WTC11 (cell line): ENCODE results near the gene MKX. TPM values are rescaled to one million over a fixed set of nuclear protein-coding genes. Genes with fewer than 3 reads are reported as not detected.
A peak's percentile ranks its signal among the peaks of the same experiment; 100 is the strongest.

Source experiments
- ATAC-seq: fragments of 200-7000 bp; cut with Tn5 transposase; 2 replicates; pipeline ENCODE4 v1.10.0; 2021; ENCODE audit warnings: mild to moderate bottlenecking, moderate library complexity
- CTCF ChIA-PET: fragments of 300-600 bp; sonication (Branson Sonifier 250); formaldehyde crosslinking; loops from one replicate; lab custom pipeline; 2021; ENCODE audit warnings: antibody characterized with exemption; lab: Charles Lee
- POLR2A ChIA-PET: fragments of 350-600 bp; sonication (Branson Sonifier 250); formaldehyde crosslinking; loops from one replicate; lab custom pipeline; 2021; ENCODE audit warnings: antibody characterized with exemption; lab: Charles Lee
- DNase-seq: peaks from one replicate; pipeline ENCODE4 v3.0.0; 2021; ENCODE audit warnings: low spot score
- H3K27ac Mint-ChIP-seq: 2 replicates; pipeline ENCODE4 v1.8.0; 2021; ENCODE audit warnings: mixed read lengths
- H3K27me3 Mint-ChIP-seq: 2 replicates; pipeline ENCODE4 v1.8.0; 2021; ENCODE audit warnings: low read depth, mild to moderate bottlenecking, moderate library complexity, mixed read lengths
- H3K36me3 Mint-ChIP-seq: 2 replicates; pipeline ENCODE4 v1.8.0; 2021; ENCODE audit warnings: mixed read lengths
- H3K4me1 Mint-ChIP-seq: 2 replicates; pipeline ENCODE4 v1.8.0; 2022; ENCODE audit warnings: mixed read lengths
- H3K4me3 Mint-ChIP-seq: 2 replicates; pipeline ENCODE4 v1.8.0; 2021; ENCODE audit warnings: mild to moderate bottlenecking, moderate library complexity, mixed read lengths
- H3K9me3 Mint-ChIP-seq: 2 replicates; pipeline ENCODE4 v1.8.0; 2021; ENCODE audit warnings: mixed read lengths
- CREM ChIP-seq: sonication (generic); formaldehyde crosslinking; IDR thresholded peaks from 2 replicates; pipeline ENCODE4 v1.8.1; 2022; ENCODE audit warnings: mild to moderate bottlenecking, missing genetic modification reagents, moderate library complexity
- FOXP1 ChIP-seq: sonication (generic); formaldehyde crosslinking; IDR thresholded peaks from 2 replicates; pipeline ENCODE4 v1.8.0; 2022; ENCODE audit warnings: missing genetic modification reagents, mild to moderate bottlenecking, moderate library complexity, borderline replicate concordance
- JAZF1 ChIP-seq: fragments of 250-450 bp; sonication (Bioruptor Pico); IDR thresholded peaks from 2 replicates; pipeline ENCODE4 v1.9.0; 2021; ENCODE audit warnings: moderate library complexity, mild to moderate bottlenecking, inconsistent platforms
- PRRX2 ChIP-seq: fragments of 250-450 bp; sonication (Bioruptor Pico); IDR thresholded peaks from 2 replicates; pipeline ENCODE4 v1.8.0; 2021; ENCODE audit warnings: mild to moderate bottlenecking
- ZNF232 ChIP-seq: sonication (generic); formaldehyde crosslinking; IDR thresholded peaks from 2 replicates; pipeline ENCODE4 v1.8.0; 2022; ENCODE audit warnings: mild to moderate bottlenecking, missing genetic modification reagents
- total RNA-seq: library from RNA; stranded (reverse); gene quantifications from 3 replicates; pipeline ENCODE4 v1.2.3, GENCODE V29; 2021
- TF ChIP-seq, protein P1 (sequence below): sonication (generic); formaldehyde crosslinking; IDR thresholded peaks from 2 replicates; pipeline ENCODE4 v1.8.1; 2023; ENCODE audit warnings: mild to moderate bottlenecking, moderate library complexity, missing genetic modification reagents
- TF ChIP-seq, protein P2 (sequence below): sonication (generic); formaldehyde crosslinking; IDR thresholded peaks from 2 replicates; pipeline ENCODE4 v1.8.0; 2022; ENCODE audit warnings: mild to moderate bottlenecking, missing genetic modification reagents
- TF ChIP-seq, protein P3 (sequence below): sonication (generic); formaldehyde crosslinking; IDR thresholded peaks from 2 replicates; pipeline ENCODE4 v1.8.1; 2023; ENCODE audit warnings: mild to moderate bottlenecking, missing genetic modification reagents

The MKX gene
- total RNA-seq, 1 experiment from 2014 or later = 1.2 TPM

DNA sequence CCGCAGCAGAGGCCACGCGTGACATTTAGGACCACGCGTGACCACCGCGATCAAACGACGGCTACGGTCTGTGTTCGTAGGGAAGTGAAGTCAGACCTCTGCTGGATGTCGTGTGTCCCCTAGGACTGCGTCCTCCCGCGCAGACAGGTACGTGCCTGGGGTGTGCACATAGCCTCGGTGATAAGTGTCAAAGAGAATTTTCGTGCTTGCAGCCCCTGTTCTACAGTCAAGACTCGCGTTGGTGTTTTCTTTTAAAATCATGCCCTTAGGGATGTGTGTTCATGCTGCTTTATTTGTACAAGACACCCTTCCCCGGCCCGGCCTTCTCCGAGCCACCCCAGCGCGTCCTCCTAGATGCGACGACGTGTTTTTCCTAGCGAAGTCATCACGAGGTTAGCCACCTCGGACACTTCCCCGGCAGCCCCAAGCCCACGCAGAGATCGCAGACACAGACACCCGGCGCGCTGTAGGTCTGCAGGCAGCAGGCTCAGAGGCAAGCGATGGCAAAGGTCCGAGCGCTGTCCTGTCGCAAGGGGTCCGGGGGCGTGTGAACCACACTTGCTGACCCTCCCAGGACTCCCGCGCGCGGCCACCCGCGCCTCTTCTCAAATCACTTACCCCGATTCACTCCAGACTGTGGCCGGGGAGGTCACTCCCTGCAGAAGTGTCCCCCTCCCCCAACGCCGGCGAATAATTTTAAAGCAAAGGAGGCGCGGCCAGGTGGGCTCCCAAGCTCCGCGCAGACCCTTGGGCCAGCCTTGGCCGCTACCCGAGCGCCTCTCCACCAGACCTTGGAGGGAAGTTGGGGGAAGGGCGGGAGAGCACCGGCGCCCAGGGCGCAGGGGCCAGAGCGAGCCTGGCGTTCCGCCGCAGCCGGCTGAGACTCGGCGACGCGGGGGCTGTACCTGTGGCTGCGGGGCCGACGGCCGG is 552 bp downstream of the MKX start:
- H3K4me3 Mint-ChIP-seq = peak overlapping the region; percentile 92
- no peak for TF ChIP-seq JAZF1 (CRISPR knock-in tag)
- TF ChIP-seq, protein P1, sequence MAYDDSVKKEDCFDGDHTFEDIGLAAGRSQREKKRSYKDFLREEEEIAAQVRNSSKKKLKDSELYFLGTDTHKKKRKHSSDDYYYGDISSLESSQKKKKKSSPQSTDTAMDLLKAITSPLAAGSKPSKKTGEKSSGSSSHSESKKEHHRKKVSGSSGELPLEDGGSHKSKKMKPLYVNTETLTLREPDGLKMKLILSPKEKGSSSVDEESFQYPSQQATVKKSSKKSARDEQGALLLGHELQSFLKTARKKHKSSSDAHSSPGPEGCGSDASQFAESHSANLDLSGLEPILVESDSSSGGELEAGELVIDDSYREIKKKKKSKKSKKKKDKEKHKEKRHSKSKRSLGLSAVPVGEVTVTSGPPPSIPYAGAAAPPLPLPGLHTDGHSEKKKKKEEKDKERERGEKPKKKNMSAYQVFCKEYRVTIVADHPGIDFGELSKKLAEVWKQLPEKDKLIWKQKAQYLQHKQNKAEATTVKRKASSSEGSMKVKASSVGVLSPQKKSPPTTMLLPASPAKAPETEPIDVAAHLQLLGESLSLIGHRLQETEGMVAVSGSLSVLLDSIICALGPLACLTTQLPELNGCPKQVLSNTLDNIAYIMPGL (CRISPR knock-in tag) = 0 out of 2 replicates have a peak, but pooled peaks have one; percentile 48
- CTCF ChIA-PET = interaction anchor here (1.0 to 1.6 kb wide), 2 partner anchors 435 to 648 kb away, joined by 3 to 6 read pairs; no protein-coding TSS in a partner anchor
- ATAC-seq (peak; percentile 30), DNase-seq (no peak)
- peaks cover 94% of the 10 kb centered on the region for H3K27me3 Mint-ChIP-seq
- peaks cover 28% of the 10 kb centered on the region for H3K4me1 Mint-ChIP-seq
- no peaks in the 10 kb centered on the region for H3K9me3 Mint-ChIP-seq
- H3K27ac Mint-ChIP-seq = no peak overlapping the region
- POLR2A ChIA-PET = no interaction called here
- H3K36me3 Mint-ChIP-seq = no peaks in the 10 kb centered on the region

DNA sequence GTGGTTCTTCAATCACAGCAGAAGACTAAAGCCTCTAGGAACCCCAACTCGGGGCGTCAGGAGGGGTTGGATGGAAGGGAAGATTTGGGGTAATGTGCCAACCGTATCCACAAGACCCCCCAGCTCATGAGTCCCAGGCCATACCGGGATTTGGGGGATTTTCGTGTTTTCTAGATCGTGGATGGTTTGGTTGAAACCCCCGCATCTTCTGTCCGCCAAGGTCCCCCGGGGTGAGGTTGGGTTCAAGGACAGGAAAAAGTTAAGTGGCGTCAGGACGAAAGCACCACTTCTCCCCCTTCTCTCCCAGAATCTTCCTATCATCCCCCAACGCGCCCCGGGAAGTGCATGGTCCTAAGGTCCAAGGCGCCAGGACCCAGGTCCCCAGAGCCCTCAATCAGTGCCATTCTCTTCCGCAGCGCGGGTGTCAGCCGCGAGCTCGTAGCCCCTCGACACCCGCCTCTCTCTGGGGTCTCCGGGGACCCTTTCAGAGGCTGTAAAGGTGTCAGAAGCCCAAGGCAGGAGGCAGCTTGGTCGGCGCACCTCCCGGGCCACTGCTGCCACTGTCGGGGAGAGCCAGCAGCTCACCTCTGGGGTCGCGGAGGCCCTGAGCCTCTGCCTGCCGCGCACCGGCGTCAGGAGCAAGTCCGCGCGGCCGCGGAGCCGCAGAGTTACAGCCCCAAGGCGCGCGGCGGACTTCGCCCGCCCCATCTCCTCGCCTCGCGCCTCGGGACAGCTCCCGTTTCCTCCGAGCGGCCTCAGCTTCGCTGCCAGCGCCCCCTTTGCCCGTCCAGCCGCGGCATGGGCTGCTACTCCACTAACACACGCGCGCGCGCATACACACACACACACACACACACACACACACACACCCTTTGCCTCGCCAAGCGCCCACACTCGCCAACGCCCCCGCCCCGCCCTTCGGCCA is 1.5 kb downstream of the MKX start:
- ChIA-PET POLR2A (no interaction called here), CTCF (interaction anchor here (0.6 to 3.7 kb wide), 6 partner anchors 40 to 637 kb away, joined by 3 to 19 read pairs (median 4); partner anchors contain the start of gene MPP7)
- Mint-ChIP-seq H3K4me1 (peaks cover 28% of the 10 kb centered on the region), H3K4me3 (peak overlapping the region; percentile 92), H3K27me3 (peaks cover 88% of the 10 kb centered on the region), H3K9me3 (no peaks in the 10 kb centered on the region), H3K36me3 (no peaks in the 10 kb centered on the region), H3K27ac (no peak overlapping the region)
- TF ChIP-seq CREM (0 out of 2 replicates have a peak, but pooled peaks have one; percentile 38), ZNF232 (CRISPR knock-in tag) (0 out of 2 replicates have a peak, but pooled peaks have one; percentile 31), FOXP1 (peak; percentile 21; the same call in 1 of the 2 replicates)
- TF ChIP-seq, protein P2, sequence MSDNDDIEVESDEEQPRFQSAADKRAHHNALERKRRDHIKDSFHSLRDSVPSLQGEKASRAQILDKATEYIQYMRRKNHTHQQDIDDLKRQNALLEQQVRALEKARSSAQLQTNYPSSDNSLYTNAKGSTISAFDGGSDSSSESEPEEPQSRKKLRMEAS (CRISPR knock-in tag) = peak; percentile 54; the same call in 1 of the 2 replicates
- TF ChIP-seq, protein P3, sequence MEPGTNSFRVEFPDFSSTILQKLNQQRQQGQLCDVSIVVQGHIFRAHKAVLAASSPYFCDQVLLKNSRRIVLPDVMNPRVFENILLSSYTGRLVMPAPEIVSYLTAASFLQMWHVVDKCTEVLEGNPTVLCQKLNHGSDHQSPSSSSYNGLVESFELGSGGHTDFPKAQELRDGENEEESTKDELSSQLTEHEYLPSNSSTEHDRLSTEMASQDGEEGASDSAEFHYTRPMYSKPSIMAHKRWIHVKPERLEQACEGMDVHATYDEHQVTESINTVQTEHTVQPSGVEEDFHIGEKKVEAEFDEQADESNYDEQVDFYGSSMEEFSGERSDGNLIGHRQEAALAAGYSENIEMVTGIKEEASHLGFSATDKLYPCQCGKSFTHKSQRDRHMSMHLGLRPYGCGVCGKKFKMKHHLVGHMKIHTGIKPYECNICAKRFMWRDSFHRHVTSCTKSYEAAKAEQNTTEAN = no peak
- DNase-seq = peak; percentile 53
- no peak; the same call in 1 of the 2 replicates for ATAC-seq

DNA sequence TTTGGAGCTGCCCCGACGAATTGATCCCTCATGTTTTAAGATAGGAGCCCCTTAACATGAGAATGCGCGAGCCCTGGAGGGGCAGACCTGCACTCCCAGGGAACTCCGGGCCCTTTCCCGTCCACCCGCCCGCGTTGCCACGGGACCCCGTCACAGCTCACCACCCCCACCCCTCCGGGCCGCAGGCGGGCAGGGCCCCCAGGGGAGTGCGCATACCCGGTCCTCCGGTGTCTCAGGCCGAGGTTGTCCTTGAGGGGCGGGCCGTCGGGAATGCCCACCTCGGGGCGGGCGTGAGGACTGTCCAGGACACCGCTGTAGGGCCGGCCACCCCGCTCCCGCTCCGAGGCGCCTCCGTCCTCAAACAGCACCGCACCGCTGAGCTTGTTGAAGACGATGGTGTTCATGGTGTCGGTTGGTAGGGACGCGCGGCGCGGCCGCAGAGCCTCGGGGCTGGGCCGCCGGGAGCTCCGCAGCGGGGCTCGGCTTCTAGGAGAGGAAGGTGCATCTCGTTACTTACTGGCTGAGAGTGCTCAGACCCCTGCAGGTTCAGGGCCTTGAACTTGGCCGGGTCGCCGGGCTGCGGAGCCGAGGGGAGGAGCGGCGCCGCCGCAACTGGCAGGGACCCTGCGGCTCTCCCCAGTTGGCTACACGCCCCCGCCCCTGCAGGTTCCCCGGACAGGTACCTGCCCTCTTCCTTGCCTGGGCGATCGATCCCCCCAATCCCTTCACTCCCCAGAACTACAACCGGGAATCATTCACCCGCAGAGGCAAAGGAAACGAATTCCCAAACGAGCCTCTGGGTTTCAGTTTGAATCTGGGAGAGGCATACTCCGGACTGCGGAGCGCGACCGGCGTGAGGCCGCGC is 2.4 kb downstream of the MKX start:
- TF ChIP-seq, protein P1 (CRISPR knock-in tag) = peak; percentile 22; the same call in 1 of the 2 replicates
- TF ChIP-seq PRRX2 (CRISPR knock-in tag) (no peak), FOXP1 (peak; percentile 27; the same call in 1 of the 2 replicates), JAZF1 (CRISPR knock-in tag) (no peak)
- TF ChIP-seq, protein P2 (CRISPR knock-in tag) = peak; percentile 30; the same call in 1 of the 2 replicates
- ChIA-PET CTCF (interaction anchor here (0.5 to 3.7 kb wide), 8 partner anchors 41 to 638 kb away, joined by 3 to 19 read pairs (median 4); partner anchors contain the start of gene MPP7), POLR2A (no interaction called here)
- peak; percentile 6 for ATAC-seq
- no peak overlapping the region for H3K27ac Mint-ChIP-seq
- no peaks in the 10 kb centered on the region for H3K36me3 Mint-ChIP-seq
- no peaks in the 10 kb centered on the region for H3K9me3 Mint-ChIP-seq
- H3K27me3 Mint-ChIP-seq = peaks cover 79% of the 10 kb centered on the region
- peak; percentile 53 for DNase-seq
- peak overlapping the region; percentile 92 for H3K4me3 Mint-ChIP-seq
- H3K4me1 Mint-ChIP-seq = peaks cover 28% of the 10 kb centered on the region
